Testis (tissue), 2 donors: ENCODE data around the gene JAKMIP3.

Source experiments
- POLR2A ChIP-seq: fragments of 450-650 bp; IDR thresholded peaks from one replicate; pipeline ENCODE4 v1.6.1; 2017; ENCODE audit warnings: antibody characterized with exemption, mild to moderate bottlenecking, moderate library complexity
- TF ChIP-seq, protein P1 (sequence below), 3 experiments: fragments of 450-650 bp in 2 of 3; fragments of 200-600 bp in 1 of 3; sonication (generic) in 1 of 3; IDR thresholded peaks; one replicate each; pipeline ENCODE4 v1.5.1; 2016 to 2019; ENCODE audit warnings: antibody characterized with exemption in 3 of 3, mild to moderate bottlenecking in 2 of 3, moderate library complexity in 1 of 3

GRCh38 chr10:132058111-132058745, 7.5 kb upstream of the JAKMIP3 start:
- TF ChIP-seq, protein P1, sequence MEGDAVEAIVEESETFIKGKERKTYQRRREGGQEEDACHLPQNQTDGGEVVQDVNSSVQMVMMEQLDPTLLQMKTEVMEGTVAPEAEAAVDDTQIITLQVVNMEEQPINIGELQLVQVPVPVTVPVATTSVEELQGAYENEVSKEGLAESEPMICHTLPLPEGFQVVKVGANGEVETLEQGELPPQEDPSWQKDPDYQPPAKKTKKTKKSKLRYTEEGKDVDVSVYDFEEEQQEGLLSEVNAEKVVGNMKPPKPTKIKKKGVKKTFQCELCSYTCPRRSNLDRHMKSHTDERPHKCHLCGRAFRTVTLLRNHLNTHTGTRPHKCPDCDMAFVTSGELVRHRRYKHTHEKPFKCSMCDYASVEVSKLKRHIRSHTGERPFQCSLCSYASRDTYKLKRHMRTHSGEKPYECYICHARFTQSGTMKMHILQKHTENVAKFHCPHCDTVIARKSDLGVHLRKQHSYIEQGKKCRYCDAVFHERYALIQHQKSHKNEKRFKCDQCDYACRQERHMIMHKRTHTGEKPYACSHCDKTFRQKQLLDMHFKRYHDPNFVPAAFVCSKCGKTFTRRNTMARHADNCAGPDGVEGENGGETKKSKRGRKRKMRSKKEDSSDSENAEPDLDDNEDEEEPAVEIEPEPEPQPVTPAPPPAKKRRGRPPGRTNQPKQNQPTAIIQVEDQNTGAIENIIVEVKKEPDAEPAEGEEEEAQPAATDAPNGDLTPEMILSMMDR (IDR thresholded peaks at IDR 0.05): no peak
- TF ChIP-seq POLR2A: no peak
